Epithelial cell of proximal tubule (primary cell): ENCODE measurements around the gene KLF11. TPM values are rescaled to one million over a fixed set of nuclear protein-coding genes. Genes with fewer than 3 reads are reported as not detected.

Experiments used
- DNase-seq: peaks from one replicate; pipeline ENCODE4 v3.0.0-alpha.2; 2011; ENCODE audit warnings: low read depth
- H3K4me3 ChIP-seq: 2 replicates; pipeline ENCODE4 v1.5.1; 2011; ENCODE audit warnings: low read depth, mild to moderate bottlenecking, low read length
- total RNA-seq: library from RNA; depleted of rRNA; stranded (reverse); fragments of >200 nt; gene quantifications from 2 replicates; pipeline ENCODE4 v1.2.3, GENCODE V29; 2015
- TF ChIP-seq, protein P1 (sequence below): conservative IDR thresholded peaks from 2 replicates; pipeline ENCODE4 v1.5.1; 2012; ENCODE audit warnings: low read depth, mild to moderate bottlenecking, low read length

KLF11 gene
- total RNA-seq, 1 donor from 2014 or later: 9.3 TPM

DNA sequence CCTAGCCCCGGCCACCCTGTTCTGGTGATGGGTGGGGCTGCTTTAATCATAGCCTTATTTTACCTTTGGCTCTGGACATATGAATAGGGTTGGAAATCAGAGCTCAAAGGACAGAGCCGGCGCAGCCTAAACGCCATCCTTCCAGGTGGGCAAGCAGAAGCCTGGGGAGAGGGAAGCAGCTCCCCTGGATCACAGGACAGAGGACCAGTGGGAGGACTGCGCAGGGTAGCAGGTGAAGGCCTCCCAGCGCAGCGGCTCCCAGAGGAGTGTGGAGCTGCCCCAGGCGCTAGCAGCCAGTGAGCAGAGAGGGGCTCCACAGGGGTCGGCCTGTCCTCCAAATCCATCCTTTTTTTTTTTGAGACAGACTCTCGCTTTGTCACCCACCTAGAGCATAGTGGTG, 53.3 kb downstream of the KLF11 start:
- no peak for DNase-seq
- TF ChIP-seq, protein P1, sequence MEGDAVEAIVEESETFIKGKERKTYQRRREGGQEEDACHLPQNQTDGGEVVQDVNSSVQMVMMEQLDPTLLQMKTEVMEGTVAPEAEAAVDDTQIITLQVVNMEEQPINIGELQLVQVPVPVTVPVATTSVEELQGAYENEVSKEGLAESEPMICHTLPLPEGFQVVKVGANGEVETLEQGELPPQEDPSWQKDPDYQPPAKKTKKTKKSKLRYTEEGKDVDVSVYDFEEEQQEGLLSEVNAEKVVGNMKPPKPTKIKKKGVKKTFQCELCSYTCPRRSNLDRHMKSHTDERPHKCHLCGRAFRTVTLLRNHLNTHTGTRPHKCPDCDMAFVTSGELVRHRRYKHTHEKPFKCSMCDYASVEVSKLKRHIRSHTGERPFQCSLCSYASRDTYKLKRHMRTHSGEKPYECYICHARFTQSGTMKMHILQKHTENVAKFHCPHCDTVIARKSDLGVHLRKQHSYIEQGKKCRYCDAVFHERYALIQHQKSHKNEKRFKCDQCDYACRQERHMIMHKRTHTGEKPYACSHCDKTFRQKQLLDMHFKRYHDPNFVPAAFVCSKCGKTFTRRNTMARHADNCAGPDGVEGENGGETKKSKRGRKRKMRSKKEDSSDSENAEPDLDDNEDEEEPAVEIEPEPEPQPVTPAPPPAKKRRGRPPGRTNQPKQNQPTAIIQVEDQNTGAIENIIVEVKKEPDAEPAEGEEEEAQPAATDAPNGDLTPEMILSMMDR: no peak
- no peak overlapping the region for H3K4me3 ChIP-seq

DNA sequence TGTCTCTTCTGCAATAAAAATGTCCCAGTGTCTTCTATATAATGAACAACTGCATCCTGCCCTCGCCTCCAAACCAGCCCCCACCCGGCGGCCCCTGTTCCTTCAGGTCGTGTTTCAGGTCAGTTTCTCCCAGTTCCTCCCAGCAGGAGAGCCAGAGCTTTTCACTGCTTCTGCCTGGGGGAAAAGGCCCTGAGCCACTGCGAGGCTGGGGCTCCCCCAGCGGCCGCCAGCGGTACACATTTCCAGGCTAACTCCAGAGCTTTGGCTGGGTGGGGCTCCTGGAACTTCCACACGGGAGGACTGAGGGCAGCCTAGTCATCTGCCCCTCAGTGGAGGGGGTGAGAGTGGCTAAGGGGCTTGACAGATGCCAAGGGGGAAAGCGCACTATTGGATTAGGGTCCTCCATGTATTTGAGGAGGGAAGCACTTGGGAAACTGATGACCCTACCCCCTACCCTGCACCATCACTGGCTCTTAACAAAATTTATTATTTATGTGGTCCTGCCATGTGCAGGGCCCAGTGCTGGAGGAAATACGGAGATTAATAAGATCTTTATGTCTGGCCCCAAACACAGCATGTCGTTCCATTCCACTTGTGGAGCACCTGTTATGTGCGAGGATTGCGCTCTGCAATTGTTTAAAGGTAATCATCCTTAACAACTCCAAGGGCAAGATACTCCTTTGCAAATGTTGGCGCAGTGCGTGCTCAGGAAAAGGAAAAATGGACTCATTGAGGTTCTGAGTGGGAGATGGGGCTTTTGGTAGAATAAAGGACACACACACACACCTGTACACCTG, 54.2 kb downstream of the KLF11 start:
- TF ChIP-seq, protein P1: peak; percentile 88
- DNase-seq: no peak
- H3K4me3 ChIP-seq: no peak overlapping the region

DNA sequence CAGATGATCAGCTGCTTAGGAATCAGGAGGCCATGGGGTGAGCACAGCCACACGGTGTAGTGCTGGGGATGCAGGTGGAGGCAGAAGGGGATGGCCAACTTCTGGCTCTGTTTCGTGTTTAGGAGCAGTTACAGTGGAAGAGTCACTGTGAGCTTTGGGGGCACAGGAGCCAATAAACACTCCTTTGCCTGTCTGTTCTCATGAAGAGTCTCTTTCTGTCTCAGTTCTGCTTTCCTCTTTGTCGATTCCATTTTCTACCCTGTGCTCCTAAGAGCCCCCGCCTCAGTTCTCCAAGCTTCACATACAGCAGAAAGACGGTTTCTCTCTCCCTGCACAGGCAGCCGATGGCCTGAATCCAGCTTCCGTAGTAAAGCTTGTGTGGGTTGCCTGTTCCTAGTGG, 58.1 kb downstream of the KLF11 start:
- H3K4me3 ChIP-seq: no peak overlapping the region
- TF ChIP-seq, protein P1: no peak
- no peak for DNase-seq

DNA sequence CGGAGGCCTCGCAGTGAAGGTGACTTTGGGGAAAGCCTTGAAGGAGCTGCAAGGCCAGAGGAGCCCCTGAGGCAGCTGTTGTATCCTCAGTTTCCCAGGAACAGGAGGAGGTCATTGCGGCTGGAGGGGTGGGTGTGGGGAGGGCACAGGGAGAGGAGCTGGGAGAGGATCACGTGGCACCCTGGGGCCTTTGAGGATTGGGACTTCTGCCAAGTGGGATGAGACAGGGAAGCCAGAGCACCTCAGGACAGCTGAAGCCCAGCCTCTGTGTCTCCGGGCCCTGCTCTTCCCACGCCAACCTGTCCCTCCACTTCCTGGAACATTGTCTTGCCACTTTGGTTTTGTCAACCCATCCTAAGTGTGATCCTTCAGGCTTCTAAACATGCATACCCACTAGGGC, 59.8 kb downstream of the KLF11 start:
- TF ChIP-seq, protein P1: no peak
- H3K4me3 ChIP-seq: no peak overlapping the region
- DNase-seq: no peak

Other genes starting within 250 kb of the KLF11 start
- 14.5 and 14.6 TPM in 2 replicates for gene TAF1B, start 200.1 kb upstream of the KLF11 start, total RNA-seq
- 3.9 and 6.8 TPM in 2 replicates for gene GRHL1, start 91.9 kb upstream of the KLF11 start, total RNA-seq
- 5.9 and 20.8 TPM in 2 replicates for gene CYS1, start 36.9 kb downstream of the KLF11 start, total RNA-seq
- gene RRM2, start 79.2 kb downstream of the KLF11 start, total RNA-seq: 214 and 244 TPM in 2 replicates